ENCODE results near the gene NUP50.

The NUP50 gene

DNA sequence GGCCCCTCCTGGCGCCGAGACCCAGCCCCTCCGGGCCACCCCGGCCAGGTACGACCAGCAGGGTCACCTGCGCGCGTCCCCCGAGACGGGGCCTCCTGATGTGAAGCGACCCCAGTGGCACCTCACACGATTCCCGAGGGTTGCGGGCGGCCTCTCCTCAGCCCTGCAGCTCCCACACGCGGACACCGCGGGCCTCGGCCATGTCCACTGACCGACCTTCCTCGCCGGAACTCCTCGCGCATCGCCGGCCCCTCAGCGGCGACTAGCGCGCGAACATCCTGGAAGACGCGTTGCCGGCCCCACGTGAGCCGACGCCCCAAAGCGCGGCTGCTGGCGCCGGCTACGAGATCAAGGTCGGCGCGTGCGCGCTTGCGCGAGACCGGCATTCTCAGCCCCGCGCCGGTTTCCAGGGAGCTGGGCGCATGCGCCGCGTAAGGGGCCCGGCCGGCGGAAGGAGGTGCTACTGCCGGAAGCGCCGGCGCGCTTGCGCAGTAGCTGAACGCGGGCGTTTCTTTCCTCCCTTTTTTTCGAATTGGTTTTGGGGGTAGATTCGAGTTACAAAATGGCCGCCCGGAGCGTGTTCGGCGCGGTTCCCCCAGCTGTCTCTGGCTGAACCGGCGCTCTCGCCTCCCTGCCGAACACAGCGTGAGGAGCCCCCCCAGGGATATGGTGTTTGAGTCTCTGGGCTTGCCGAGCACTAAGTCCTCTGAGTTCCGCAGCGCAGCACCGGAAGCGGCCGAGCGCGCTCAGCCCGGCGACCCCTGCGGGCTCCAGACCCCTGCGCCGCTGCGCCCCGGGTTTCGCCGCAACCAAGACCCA lies at the start of gene NUP50:
Gene NUP50, plus strand, starts transcription at position 475 of the 819 bp plus-strand sequence. CDS start 4,253 bp downstream, outside the sequence.
- peak; percentile 92 for DNase-seq (ENCODE audit: low read depth)

DNA sequence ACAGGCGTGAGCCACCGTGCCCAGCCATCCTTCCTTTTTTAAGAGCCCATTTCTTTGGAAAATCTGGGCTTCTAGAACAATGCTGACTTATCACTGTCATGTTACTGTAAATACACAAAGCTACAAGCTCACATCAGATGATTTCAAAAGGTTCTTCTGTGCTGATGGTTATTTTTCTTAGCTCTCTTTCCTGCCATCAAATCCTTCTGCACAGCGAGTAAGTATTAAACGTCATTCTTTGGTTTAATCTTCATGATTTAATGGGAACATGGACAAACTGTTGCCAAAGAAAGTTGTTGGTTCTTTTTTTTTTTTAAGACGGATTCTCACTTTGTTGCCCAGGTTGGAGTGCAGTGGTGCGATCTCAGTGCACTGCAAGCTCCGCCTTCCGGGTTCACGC lies 43.3 kb upstream of the NUP50 start:
- no peak for DNase-seq (ENCODE audit: low read depth)

GRCh38 chr22:45120931-45121330 lies 42.8 kb upstream of the NUP50 start:
- DNase-seq (ENCODE audit: low read depth) = no peak

- no peak for DNase-seq (ENCODE audit: low read depth)
Measured at GRCh38 chr22:45124176-45124847, 39.4 kb upstream of the NUP50 start.

- no peak for DNase-seq (ENCODE audit: low read depth)
Measured at GRCh38 chr22:45125188-45125587, 38.5 kb upstream of the NUP50 start.

- no peak for DNase-seq (ENCODE audit: low read depth)
Measured at GRCh38 chr22:45127866-45128265, 35.9 kb upstream of the NUP50 start.

DNA sequence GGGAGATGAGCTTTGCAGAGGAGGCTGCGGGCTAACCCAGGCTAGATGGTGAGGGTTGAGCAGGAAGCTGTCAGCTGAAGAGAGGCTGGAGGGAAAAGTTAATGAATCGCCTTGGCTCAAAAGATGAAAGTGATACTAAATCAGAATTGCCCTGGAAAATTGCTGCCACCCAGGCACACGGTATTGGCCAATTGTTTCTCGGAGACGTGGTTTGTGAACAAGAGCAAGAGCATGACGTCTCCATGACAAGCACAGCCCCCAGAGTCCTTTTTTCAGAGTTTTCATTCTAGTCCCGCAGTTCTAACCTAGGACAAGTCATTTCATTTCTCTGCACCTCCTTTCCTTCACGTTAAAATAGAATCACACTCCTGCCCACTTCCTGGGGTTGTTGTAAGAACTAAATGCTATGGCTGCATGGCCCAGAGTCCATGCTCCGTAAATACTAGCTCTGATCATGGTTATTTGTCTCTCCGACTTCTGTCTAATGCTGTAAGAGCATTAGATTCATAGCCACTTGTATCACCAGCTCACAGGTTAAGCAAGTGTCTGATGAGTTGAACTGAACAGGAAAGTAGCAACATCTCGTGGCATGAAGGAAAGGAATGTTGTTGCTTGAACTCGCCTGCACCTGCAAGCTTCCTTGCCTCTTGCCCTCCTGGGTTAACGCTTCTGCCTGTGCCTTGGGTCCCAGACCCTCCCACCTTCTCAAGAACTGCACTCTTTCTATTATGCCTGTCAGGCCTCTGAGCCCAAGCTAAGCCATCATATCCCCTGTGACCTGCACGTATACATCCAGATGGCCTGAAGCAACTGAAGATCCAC lies 33.8 kb upstream of the NUP50 start:
- DNase-seq (ENCODE audit: low read depth) = no peak

DNA sequence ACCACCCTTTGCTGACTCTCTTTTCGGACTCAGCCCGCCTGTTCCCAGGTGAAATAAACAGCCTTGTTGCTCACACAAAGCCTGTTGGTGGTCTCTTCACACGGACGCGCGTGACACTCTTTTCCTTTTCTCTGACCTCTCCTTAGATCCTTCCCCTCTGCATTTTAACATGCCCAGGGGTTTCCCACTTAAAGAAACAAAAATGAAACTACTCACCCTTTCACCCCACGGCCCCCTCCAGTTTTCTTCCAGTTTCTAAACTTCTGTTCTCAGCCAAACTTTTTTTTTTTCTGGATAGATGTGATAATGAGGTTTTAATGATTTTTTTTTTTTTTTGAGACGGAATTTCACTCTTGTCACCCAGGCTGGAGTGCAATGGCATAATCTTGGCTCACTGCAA lies 32.8 kb upstream of the NUP50 start:
- no peak for DNase-seq (ENCODE audit: low read depth)

- no peak for DNase-seq (ENCODE audit: low read depth)
Measured at GRCh38 chr22:45131749-45132148, 32.0 kb upstream of the NUP50 start.

GRCh38 chr22:45134313-45134712 lies 29.4 kb upstream of the NUP50 start:
- DNase-seq (ENCODE audit: low read depth) = no peak

DNA sequence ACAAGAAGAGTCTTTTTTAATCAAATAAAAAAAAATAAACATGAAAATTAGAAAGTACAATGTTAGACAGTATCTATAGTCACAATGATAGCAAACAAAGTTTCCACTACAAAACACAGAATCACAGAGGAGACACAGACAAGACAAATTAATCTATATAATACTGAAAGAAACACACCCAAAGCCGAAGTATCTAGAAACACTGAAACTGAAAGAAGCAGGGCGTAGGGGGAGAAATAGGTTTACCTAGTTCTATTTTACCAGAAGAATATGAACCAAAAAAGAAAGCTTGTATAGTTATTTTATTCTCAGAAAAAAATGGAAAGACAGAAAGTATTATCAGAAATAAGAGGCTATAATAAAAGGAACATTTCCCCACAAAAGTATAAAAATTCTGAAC lies 27.1 kb upstream of the NUP50 start:
- DNase-seq (ENCODE audit: low read depth) = no peak

DNA sequence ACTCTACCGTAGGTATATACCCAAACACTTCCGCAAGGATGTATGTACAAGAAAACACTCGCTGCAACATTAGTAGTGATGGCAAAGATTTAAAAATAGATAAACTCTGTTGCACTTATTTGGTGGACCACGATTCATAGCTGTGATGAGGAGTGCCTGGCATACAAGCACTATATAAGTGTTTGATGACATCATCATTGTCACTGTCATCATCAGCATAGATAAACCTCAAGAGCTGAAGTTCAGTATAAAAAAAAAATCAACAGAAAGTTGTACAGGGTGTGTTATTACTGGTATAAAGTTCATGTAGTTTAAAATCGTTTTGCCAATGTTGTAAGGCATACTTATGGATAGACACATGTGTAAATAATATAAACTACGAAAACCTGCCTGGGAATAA lies 24.0 kb upstream of the NUP50 start:
- DNase-seq (ENCODE audit: low read depth) = no peak

- no peak for DNase-seq (ENCODE audit: low read depth)
Measured at GRCh38 chr22:45142376-45142775, 21.3 kb upstream of the NUP50 start.

DNA sequence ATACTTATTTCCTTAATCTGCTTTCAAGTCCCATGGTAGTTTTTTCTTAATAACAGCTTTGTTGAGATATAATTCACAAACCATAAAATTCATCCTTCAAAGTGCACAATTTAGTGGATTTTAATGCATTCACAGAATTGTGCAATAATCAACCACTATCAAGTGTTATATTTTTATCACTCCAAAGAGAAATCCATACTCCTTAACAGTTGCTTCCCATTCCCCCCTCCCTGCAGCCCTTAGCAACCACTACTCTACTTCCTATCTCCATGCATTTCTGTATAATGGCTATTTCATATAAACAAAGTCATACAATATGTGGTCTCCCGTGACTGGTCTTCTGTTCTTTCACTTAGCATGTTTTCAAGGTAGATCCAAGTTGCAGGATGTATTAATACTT lies 18.8 kb upstream of the NUP50 start:
- DNase-seq (ENCODE audit: low read depth) = no peak

GRCh38 chr22:45149671-45150070 lies 14.1 kb upstream of the NUP50 start:
- no peak for DNase-seq (ENCODE audit: low read depth)

DNA sequence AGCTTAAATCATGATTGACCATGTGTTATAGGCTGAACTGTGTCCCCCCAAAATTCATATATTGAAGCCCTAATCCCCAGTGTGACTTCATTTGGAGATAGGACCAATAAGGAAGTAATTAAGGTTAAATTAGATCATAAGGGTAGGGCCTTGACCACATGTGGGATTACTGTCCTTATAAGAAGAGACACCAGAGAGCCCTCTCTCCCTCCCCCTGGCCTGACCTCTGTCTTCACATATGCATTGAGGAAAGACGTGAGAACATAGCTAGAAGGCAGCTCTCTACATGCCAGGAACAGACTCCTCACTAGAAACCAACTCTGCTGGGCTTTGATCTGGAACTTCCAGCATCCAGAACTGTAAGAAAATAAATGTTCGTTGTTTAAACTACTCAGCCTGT lies 13.6 kb upstream of the NUP50 start:
- DNase-seq (ENCODE audit: low read depth) = no peak

GRCh38 chr22:45151503-45151902 lies 12.2 kb upstream of the NUP50 start:
- no peak for DNase-seq (ENCODE audit: low read depth)

- DNase-seq (ENCODE audit: low read depth) = no peak
Measured at GRCh38 chr22:45154383-45154782, 9.3 kb upstream of the NUP50 start.

DNA sequence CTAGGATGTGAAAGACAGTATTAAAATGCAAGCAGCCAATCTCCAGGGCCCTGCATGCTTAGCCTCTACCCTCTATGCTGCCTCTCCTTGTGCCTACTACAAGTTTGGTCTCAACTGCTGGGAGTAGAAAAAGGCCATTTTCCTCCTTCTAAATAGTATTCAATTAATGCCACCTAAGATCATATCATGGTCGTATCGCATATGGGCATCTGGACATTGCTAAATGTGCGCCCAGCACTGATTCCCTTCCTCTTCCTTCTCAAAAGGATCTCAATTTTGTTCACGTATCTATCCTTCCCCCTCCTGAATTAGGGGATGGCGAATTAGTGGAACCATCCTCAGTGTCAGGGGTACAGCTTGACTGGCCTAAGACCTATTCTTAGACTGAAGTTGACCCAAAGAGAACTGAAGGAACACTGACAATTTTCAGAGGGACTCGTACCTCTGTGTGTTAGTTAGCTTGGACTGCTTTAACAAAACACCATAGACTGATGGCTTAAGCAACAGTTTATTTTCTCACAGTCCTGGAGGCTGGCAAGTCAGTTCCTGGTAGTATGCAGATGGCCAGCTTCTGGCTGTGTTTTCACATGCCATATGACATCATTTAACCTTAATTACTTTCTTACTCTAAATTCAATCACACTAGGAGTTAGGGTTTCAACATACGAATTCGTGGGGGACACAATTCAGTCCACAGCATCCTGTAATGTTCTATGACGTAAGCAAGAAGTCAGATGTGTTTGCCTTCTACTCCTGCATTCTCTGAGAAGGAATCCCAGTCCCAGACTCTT lies 8.5 kb upstream of the NUP50 start:
- no peak for DNase-seq (ENCODE audit: low read depth)

DNA sequence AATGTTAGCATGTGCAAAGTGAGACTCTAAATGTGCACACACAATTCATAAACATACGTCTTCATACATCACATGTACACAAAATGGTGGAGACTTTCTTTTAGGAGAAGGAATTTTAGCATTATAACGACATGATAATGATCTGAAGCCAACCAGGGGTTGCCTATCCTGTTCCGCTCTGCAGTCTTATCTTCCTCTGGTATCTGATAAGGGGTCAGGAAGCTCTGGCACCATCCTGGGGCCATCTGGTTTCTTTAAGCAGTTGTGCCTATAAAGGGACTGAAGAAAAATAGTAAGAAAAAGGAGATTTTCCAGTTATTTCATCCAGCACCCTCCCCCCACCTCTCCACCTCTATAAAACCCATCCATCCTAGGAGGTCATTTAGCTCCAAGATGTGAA lies 5.8 kb upstream of the NUP50 start:
- no peak for DNase-seq (ENCODE audit: low read depth)

- DNase-seq (ENCODE audit: low read depth) = no peak
Measured at GRCh38 chr22:45159652-45160462, 3.9 kb upstream of the NUP50 start.

Measured in CMK (cell line).